IPS-NIHi7 (cell line): ENCODE data around the gene NFIB.

Experiments used
- DNase-seq: peaks from one replicate; pipeline ENCODE4 v3.0.0; 2012; ENCODE audit warnings: mixed read lengths; ENCODE audit errors: extremely low spot score

The NFIB gene

DNA sequence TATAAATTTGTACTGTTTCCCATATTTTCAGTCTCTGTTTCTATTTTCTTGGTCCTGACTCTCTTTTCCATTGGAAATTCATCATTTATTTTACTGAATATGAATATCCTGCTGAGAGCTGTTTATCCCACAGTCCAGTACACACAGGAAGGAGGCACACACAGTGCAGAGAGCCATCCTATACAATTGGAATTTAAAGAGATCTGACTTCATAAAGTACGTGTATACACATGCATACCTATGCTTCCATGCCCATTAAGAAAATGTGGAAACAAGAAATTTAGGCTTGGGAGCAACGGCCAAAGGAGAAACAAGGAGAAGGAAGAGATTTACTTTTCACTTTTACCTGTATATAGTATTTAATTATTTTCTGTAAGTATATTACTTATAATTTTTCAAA is 99.2 kb downstream of the NFIB start:
- no peak for DNase-seq

DNA sequence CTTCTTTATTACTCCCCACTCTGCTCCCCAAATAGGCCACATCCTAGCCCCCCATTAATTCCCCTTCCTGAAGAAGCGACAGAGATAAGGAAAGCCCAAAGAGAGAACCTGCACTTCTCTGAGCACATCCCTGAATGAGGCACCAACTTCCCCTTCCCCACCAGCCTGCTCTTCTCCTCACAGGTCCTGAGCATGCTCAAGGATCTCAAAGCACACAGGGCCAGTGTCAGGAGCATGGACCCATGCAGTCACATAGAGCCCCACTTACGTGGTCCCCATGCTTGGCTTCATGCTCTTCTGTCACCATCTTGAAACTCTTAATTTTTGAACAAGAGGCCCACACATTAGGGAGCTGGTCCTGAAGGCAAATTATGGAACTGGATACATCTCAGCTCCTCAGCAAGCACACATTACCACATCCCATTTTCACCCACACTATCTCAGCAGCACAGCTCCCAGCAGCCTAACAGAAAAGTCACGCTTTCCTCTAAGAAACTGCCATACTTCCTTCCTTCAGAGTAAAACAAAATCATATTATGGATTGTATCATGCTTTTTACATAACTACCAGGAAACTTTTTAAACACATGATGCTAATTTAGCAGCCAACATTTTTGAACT is 99.8 kb downstream of the NFIB start:
- no peak for DNase-seq

DNA sequence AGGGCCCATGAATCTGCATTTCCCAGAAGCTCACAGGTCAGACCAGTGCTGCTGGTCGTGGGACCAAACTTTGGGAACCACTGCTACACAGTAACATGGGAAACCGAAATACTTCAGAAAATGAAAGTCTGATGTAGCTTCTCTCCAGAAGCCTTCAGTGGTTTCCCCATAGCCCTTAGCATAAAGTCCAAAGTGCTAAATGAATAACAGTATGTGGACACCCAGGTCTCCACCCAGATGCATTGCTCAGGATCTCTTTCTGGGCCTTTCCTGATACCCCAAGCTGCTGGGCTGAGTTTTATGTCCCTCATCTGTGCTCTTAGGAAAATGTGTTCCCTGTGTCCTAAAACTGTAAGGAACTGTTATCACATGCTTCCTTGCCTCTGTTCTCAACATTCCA is 100.4 kb downstream of the NFIB start:
- no peak for DNase-seq

DNA sequence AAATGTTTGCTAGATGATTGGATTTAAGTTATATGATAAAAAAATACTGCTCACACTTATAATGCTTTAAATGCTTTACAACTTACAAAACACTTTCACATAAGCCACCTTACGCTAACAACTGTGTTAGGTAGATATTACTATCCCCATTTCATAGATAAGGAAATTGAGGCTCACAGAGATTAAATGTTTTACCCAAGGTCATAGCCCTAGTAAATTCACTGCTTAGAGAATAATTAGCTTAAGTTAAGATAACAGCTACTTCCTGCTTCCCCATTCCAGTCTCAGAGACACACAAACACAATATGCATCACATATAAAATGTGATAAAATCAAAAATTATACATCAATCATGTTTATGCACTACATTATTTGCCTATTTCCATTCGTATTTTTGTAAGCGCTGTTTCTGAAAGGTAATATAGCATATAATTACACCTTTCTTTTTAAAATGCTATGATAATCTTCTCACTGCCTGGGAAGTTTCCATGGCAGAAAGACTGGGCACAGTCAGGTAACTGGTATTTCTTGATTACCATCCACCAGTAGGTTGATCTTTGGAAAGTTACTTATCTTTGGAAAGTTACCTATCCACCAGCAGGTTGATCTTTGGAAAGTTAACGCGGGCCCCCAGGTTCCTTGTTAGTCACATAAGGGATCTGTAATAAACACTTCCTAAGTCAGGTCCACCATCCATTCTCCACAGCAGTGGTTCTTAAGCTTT is 101.1 kb downstream of the NFIB start:
- no peak for DNase-seq

DNA sequence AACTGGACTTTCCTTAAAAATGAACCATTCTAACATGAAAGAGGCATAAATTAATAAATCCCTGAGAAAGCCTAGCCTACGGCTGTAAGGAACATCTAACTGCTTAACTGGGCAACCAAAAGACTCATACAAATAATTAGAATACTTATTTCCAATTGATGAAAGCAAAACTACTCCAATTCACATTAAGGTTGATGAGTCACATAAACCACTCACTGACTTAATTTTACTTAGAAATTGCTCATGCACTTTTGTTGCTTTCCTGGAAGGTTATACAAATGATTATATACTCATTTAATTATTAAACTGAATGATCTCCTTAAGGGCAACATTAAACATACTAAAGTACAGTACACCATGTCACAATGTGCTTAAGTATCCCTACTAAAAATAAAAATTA is 101.9 kb downstream of the NFIB start:
- DNase-seq: no peak

DNA sequence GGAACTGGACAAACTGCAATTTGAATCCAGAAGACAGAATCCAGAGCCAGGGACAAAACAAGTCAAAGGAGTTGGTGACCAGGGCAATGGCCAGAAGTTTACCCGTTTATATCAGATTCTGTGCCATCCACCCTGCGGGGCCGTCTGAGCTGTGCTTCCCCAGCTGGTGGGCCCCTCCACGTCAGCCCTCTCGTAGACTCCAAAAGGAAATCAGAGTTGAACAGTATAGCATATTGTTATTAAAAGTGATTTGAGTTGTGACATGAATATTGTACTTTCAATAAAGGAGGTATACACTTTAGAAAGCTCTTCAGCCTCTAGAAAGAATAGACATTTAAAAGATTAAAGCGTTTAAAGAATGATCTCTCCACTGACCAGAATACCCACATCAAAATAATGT is 102.4 kb downstream of the NFIB start:
- no peak for DNase-seq

DNA sequence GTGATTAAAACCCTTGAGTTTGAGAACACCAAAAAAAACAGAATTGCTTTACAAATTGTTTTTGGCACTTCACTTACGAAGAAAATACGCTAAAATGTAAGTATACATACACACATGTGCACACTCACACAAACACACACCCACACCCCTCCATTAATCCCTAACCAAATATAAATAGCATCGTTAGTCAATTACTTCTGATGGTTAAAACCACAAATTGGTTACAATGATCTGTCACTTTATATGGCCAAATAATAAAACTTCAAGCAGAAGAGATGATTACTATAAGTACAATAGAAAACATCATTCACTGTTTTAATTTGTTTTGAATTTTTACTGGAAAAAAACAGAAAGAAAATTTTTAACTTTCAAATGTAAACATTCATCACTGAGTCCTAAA is 103.5 kb downstream of the NFIB start:
- DNase-seq: no peak

DNA sequence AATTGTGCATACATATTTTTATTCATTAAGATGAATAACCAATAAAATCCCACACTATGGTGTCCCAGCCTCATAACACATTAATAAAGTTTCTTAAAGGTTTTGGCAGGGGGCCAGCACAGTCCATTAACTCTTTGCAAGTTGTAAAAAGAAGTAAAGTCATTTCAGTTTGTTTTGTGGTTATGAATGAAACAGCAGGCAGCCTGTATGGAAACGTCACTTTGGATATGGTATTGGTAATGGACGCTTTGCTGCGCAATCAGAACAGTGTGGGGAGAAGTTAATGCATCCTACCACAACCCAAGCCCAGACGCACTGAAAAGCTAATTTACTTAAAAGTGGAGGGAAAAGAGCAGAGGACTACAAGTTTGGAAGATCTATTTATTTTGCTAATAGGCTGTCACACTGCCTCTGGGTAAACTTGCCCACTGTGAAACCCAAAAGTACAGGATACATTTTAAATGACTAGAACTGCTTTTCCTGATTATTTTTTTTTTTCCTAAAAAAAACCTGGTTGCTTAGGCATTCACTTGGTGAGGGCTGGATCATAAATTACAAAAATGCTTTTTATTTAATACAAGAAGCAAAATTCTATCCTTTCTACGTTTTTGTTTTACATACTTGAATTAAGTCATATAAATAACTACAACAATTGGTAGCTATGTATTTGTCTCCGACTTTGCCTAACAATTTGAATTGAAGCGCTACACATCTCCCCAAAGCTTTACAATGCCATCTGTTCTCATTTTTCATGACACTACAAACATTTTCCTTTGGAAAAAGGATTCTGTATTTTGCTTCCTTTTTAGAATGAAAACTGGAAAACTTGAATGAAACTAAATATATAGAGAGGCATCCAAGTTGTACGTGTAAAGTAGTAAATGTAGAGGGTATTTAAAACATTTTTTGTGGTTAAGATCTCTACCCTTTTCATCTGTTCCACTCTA is 104.3 kb downstream of the NFIB start:
- no peak for DNase-seq

DNA sequence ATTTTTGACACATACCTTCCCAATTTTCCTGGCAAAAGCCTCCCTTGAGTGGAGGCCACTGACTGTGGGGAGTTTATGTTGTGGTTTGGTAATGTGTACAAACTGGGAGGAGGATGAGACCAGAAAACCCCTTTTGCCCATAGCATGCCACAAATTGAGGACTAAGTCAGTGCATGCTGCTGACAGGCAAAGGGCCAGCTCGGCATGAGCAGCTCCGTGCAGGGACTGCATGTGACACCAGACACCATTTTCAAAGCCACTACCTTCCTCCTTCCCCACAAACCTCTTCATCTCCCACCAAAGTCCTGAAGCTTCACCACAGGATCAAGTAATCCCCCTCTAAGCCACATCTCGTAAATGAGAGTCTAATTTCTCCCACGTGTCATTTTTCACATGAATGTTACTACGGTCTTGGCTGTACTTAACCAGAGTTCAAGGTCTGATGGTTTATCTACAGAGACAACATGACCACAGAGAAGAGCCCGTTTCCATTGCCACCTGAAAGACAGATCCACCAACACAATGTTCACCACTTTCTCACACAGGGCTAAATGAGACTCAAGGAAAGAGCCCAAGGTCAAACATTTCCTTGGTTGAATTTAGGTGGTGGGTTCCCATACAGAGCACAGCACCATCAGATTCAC is 106.5 kb downstream of the NFIB start:
- no peak for DNase-seq

DNA sequence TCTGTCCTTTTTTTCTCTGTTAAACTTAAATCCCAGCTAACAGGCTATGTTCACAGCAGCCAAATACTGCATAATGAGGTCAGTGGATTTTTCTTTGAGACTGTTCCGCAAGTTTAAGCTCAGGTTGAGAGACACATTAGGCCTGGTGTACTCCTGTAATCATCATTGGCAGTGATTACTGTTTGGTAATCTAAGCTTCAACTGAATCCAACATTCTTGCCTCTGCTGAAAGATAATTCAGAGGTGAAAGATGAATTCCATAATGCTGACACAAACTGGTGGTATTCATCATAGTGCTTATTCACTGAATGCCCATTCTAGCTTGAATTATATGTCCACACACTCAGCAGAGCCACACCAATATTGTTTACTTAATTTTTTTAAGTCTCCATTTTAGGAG is 108.5 kb downstream of the NFIB start:
- DNase-seq: no peak

DNA sequence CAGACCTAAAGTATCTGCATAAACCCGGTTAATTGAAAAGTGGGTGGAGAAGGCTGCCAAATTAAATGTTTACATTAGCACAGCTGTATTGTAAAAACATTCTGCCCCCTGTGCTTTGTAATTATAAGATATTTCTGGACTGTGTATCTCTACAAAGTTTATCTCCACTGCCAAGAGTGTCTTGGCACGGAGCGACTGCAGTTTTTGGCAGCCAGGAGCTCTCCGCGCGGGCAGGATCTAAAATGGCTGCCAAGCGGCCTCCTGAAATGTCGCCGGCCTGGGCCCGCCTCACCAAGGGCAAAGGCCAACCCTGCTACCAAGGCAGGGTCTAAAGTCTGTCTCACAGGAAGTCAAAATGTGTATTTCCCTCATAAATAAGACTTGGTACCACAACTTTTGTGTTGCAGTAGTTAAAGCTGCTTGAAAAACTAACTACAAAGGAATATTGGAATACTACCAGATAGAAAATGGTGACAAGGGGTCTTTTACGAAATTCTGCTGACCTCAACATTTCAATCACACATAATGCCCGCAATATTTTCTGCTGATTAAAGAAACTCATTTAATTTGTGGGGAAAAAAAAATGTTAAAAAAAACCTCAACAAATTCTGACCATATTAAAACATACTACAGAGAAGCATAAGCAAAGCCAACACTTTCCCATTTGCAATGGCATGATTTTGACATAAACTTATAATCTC is 110.4 kb downstream of the NFIB start:
- DNase-seq: no peak

DNA sequence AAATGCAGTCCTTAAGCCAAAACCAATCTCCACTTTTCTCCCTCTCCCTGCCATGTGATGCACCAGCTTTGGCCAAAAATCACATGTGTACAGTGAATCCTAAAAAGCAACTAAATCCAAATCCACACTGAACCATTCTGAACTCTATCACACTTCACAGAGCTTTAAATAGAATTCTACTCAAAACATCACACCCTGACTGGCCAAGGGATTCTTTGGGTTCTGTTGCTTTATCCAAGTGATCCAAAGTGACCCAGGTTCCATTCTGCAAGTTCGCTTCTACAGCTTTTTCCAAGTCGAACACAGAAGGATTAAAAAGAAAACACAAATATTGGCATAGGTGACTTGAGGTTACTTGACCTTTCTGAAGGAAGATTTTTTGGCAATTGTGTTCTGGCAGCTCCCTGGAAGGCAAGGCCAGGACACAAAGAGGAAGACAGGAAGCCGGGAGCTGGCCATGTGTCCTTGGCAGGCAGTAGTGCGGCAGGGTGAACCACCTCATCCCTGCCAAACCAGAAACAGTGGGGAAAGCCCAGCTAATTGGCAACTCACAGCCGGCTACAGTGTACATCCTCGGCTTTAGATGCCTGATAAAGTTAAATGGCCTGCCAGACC is 115.0 kb downstream of the NFIB start:
- no peak for DNase-seq

DNA sequence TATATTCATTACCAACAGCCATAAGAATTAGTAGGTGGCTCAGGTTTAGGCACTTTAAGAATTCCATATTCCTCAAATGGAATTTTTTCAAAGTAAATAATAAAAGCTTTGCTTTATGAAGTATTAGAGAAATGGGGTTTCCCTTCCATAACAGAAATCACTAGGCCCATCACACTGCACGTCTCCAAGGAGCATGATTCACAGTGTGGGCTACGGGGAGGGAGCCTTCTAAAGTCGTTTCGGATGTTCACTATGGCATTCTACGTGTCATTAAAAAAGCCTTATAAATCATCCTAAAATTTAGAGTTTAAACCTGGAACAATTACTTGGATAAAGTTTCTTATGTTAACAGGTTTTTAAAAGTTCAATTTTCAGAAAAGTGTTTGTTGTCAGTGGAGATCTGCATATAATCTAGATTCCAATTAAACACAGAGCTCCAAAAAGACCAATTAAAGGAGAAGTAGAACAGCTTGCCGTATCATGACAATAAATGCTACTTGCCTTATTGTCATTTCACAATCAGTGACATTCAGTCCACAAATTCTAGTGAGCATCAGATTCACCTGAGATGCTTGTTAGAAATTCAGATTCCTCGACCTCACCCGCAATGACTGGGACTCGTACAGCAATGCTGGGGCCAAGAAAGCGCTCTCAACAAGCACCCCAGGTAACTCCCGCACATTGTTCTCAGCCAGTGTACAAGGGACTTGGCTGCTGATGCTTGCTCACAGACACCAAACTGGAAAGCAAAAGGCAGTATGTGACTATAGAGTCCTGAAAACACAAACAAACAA is 115.7 kb downstream of the NFIB start:
- no peak for DNase-seq

DNA sequence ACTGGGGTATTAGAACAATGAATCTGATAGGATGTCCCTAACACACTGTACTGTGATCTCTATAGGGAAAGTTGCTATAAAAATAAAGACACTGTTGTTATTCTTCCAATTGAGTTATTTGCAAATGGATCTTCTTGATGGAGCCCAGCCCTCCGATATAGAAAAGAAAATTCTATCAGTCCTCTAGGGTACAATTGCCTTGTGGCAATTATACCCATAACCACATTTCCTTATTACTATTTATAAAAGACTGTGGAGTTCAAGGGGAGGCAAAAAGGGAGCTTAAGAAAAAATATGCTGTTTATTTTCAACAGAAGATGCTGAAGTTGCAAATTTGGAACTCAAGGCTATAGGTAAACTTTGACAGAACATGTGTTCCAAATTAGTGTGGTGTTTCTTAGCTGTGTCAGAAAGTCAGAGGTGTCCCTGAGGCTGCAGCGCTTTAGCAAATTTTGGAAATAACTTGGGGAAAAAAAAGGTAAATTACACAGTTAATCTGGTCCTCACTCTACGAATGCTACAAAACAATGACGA is 116.5 kb downstream of the NFIB start:
- DNase-seq: no peak

DNA sequence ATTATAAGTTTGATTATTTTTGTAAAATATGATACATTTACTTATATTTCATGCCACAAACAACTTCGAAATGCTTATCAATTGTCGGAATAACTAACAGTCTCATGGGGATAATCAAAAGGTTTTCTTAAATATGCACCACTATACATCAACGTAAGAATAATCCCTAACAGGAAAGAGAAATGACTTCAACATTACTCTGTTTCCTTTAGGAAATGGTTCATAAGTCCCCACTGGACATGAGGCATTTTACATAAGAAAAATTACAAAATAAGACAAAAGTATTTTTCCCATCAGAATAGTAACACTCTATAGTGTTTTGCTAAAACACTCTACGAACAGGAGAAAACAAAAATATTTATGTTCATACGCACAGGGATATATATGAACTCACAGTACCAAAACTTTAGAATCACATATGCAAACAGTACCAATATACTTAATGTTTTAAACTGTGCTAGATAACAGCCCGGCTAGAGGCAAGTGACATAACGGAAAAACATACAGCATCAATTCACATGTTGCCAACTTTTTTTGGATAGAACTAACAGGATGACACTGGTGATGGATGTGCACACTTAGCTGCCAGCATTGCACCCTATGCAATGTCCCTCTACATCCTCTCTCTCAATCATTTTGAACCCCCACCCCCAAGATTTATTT is 120.5 kb downstream of the NFIB start:
- DNase-seq: no peak

DNA sequence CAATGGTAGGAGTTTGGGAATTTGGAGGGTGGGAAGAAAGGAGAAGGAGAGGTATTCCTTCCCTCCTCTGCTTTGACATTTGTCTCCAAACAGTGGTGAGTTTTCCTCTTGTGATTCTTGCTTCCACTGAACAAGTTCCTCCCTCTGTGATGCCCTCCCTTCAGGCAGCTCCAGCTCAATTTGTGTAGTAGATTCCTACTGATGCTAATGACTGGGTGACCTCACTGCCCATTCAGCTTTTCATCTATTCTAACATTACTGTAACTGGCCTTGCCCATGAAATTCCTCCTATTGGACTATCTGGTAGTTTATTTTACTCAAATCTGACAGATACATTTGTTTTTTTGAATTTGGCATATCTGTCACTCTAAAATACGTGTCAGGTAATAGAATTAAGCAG is 121.4 kb downstream of the NFIB start:
- DNase-seq: no peak

DNA sequence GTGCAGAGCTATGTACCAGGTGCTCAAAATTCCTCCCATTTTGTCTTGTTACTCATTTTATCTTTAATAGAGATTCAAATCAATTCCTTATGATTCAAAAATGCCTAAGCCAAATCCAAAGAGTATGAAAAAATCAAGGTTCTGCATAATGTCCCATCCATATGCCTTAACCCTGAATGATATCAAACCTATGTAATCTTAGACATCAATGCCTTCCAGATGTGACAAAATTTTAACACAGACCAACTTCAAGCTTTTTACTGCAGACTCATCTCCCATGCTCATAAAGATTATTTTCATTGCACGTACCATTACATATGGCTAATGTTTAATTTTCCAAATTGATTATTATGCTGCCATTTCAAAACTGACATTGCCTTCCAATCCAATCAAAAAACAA is 122.4 kb downstream of the NFIB start:
- DNase-seq: no peak

DNA sequence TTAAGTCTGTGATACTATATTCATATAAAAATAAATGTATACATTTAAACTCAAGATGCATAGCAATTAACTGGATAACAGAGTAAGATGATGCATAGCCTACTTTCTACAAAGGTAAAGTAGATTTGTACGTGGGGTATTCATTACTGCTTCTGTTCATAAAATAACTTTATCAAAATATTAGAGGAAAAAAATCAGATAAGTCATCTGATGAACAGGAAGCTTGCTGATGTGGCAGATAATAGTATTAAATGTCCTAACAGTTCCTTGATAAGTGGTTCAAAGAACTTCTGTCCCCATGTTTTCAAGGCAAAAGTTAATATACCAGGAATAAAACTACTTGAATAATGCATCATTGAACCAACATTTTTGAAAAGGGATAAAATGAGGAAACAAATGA is 123.7 kb downstream of the NFIB start:
- DNase-seq: no peak

DNA sequence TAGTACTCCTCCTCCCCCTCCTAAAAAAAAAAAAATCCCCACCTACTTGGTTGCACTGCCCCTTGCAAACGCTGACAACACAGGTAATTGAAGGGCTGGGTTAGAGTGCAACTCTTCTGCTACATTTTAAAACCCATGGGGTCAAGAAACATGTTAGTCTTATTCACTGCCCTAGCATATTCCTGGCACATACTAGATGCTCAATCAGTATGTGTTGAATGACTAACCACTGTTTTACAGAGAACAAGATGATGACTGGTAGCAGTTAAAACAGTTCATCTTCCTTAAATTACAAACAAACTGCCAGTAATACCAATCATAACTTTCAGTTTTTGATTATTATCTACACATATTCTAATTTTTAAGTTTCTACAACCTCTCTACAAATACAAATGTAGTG is 124.4 kb downstream of the NFIB start:
- DNase-seq: no peak

DNA sequence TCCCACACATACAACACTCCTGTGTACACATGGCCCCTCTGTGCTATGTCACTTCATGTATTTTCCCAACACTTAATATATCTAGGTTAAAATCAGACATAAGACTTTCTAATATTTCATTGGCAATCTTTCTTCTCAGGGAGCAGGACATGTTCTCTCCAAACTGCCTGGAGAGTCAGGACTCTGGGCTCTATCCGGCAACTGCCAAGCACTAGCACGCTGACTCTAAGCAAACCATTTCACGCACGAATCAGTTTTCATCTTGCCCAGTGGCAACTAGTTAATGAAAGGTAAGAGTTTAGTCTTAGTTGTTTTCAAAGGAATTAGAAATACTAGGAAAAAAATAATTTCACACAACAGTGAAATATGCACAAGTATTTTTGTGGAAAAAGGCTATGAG is 124.8 kb downstream of the NFIB start:
- DNase-seq: no peak
